ENCODE measurements around the gene PEX10.

Gene PEX10

DNA sequence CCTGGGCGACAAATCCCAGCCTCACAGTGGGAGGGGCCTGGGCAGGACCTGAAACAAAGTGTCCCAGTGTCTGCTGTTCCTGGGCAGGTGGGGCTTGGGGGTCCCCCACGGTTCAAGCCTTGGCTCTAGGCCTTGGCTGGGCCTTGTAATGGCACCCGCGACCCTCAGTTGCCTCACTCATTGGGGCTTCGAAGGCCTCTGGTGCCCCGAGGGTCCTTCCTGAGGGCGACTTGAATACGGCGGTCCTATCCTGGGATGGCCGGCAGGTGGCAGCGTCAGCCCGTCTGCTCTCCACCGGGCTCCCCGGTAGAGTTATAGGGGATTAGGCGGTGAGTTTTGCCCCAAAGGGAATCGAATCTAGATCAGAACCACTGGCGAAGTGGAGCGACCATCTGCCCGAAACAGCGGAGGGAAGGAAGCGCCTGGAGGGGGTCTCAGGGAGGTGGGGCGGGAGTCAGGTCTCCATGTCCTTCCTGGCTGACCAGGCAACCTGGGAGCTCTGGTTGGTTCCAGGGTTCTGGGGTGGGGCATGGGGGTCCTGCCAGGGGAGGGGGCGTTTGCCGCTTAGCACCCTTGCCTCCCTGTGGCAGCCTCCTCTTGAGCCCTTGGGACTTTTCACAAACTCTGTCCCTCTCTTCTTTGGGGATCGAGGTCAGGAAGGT is 2.1 kb upstream of the PEX10 start:
- peak overlapping the region; percentile 70 for H2AFZ ChIP-seq (ENCODE audit: low read length)
- H3K4me3 ChIP-seq (ENCODE audit: low read length) = peak overlapping the region; percentile 88
- no peaks in the 10 kb centered on the region for H3K36me3 ChIP-seq (replicated peaks; ENCODE audit: insufficient read depth, low read length)
- no peaks in the 10 kb centered on the region for H3K9me2 ChIP-seq (replicated peaks; ENCODE audit: insufficient read depth, low read length)
- peaks cover 25% of the 10 kb centered on the region for H3K4me1 ChIP-seq (ENCODE audit: low read length)
- peaks cover 27% of the 10 kb centered on the region for H3K27me3 ChIP-seq (replicated peaks; ENCODE audit: insufficient read depth, low read length)
- TF ChIP-seq CTCF (IDR thresholded peaks at IDR 0.05; ENCODE audit: low read length) = peak; percentile 94
- no peak for TF ChIP-seq EZH2phosphoT487 (IDR thresholded peaks at IDR 0.05; ENCODE audit: low read length)
- no peak for TF ChIP-seq EZH2 (optimal IDR thresholded peaks at IDR 0.05; ENCODE audit: low read depth, low read length)
- peak overlapping the region; percentile 92 for H3K4me2 ChIP-seq (ENCODE audit: low read depth, low read length)
- H3F3A ChIP-seq (ENCODE audit: insufficient read depth, low read length) = peaks cover 11% of the 10 kb centered on the region
- H3K9ac ChIP-seq (ENCODE audit: low read length) = peak overlapping the region; percentile 11; the same call in 1 of the 2 replicates
- no peaks in the 10 kb centered on the region for H3K9me3 ChIP-seq (replicated peaks; ENCODE audit: insufficient read depth, low read length)
- H3K79me2 ChIP-seq (ENCODE audit: low read length) = peaks cover 7% of the 10 kb centered on the region
- no peaks in the 10 kb centered on the region for H4K20me1 ChIP-seq (ENCODE audit: insufficient read depth, low read length)
- H3K27ac ChIP-seq (ENCODE audit: low read length) = peak overlapping the region; percentile 52; the same call in 1 of the 2 replicates
- DNase-seq = peak; percentile 65

DNA sequence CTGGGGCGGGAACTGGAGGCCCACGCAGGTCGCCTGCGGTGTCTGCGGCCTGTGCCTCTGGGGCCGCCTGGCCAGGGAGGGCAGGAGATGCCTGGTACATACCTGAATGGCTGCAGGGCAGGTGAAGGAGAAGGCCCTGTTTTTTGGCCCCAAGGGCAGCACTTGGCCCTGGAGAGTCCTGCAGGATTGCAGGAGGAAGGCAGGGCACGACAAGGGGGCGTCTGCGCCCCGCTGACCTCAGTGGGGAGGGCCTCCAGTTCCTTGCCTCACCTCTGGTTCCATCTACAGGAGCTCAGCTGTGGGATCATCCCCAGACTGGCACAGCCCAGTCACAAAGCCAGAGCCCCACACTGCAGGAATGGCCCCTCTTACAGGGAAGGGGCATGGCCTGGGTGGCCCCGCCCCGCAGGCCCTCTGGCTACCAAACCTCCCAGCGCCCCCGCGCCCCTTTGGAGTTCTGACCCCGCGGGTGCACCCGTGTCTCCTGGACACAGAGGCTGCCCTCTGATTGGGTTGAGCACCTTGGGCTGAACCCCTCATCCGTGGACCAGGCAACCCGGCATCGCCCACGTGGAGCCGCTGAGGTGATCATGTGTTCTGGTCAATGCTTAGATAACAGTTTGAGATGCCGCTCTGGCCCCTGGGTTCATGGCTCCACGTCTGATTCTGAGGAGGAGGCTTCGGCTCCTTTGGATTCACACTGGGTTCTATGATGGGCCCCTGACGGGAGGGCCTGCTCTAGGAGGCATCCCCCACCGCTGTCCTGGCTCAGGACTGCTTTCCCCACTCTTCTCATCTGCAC is 1.3 kb upstream of the PEX10 start:
- H3F3A ChIP-seq (ENCODE audit: insufficient read depth, low read length) = peaks cover 11% of the 10 kb centered on the region
- peak overlapping the region; percentile 85 for H3K9ac ChIP-seq (ENCODE audit: low read length)
- H3K4me1 ChIP-seq (ENCODE audit: low read length) = peaks cover 25% of the 10 kb centered on the region
- H3K79me2 ChIP-seq (ENCODE audit: low read length) = peaks cover 7% of the 10 kb centered on the region
- DNase-seq = peak; percentile 20
- H2AFZ ChIP-seq (ENCODE audit: low read length) = peak overlapping the region; percentile 70
- H3K4me2 ChIP-seq (ENCODE audit: low read depth, low read length) = peak overlapping the region; percentile 92
- peak overlapping the region; percentile 52; the same call in 1 of the 2 replicates for H3K27ac ChIP-seq (ENCODE audit: low read length)
- no peaks in the 10 kb centered on the region for H4K20me1 ChIP-seq (ENCODE audit: insufficient read depth, low read length)
- no peaks in the 10 kb centered on the region for H3K36me3 ChIP-seq (replicated peaks; ENCODE audit: insufficient read depth, low read length)
- H3K4me3 ChIP-seq (ENCODE audit: low read length) = peak overlapping the region; percentile 88
- no peaks in the 10 kb centered on the region for H3K9me2 ChIP-seq (replicated peaks; ENCODE audit: insufficient read depth, low read length)
- TF ChIP-seq EZH2 (optimal IDR thresholded peaks at IDR 0.05; ENCODE audit: low read depth, low read length) (no peak), EZH2phosphoT487 (IDR thresholded peaks at IDR 0.05; ENCODE audit: low read length) (no peak), CTCF (IDR thresholded peaks at IDR 0.05; ENCODE audit: low read length) (no peak)
- H3K27me3 ChIP-seq (replicated peaks; ENCODE audit: insufficient read depth, low read length) = peaks cover 20% of the 10 kb centered on the region
- no peaks in the 10 kb centered on the region for H3K9me3 ChIP-seq (replicated peaks; ENCODE audit: insufficient read depth, low read length)

DNA sequence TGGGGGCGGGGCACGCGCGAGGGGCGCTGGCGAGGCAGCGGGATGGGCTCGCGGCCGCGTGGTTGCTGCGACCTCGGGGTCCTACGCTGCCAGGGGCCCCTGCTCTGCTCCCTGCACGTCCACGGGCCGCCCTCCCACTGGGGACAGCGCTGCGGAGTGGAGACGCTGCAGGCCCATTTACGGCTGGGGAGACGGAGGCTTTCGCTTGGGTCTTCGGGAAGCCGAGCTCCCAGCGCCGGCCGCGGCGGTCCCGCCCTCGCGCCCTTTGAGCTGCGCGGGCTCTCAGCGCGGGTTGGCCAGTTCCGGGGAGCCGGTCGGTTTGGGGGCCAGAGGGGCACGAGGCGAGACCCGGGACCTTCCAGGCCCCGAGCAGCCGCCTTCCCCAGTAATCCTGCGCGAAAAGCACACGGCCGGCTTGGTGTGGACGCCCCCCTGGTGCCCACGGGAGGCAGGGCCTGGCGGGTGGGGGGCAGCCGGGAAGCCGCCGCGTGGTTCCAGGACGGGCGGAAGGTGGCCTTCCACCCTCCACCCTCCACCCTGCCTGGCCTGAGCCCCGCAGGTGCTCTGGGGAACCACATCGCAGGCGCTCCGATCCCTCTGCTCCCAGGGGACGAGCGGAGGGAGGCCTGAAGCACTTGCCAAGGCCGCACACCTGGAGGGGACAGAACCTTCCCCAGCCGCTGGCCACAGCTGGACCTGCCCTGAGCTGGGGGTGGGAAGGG is 570 bp upstream of the PEX10 start:
- DNase-seq = no peak
- peaks cover 7% of the 10 kb centered on the region for H3K79me2 ChIP-seq (ENCODE audit: low read length)
- TF ChIP-seq EZH2phosphoT487 (IDR thresholded peaks at IDR 0.05; ENCODE audit: low read length) = no peak
- TF ChIP-seq CTCF (IDR thresholded peaks at IDR 0.05; ENCODE audit: low read length) = no peak
- no peak for TF ChIP-seq EZH2 (optimal IDR thresholded peaks at IDR 0.05; ENCODE audit: low read depth, low read length)
- H3K9ac ChIP-seq (ENCODE audit: low read length) = peak overlapping the region; percentile 85
- H3K36me3 ChIP-seq (replicated peaks; ENCODE audit: insufficient read depth, low read length) = no peaks in the 10 kb centered on the region
- peak overlapping the region; percentile 52 for H3K27ac ChIP-seq (ENCODE audit: low read length)
- peak overlapping the region; percentile 92 for H3K4me2 ChIP-seq (ENCODE audit: low read depth, low read length)
- H3F3A ChIP-seq (ENCODE audit: insufficient read depth, low read length) = peaks cover 11% of the 10 kb centered on the region
- no peaks in the 10 kb centered on the region for H3K9me3 ChIP-seq (replicated peaks; ENCODE audit: insufficient read depth, low read length)
- peak overlapping the region; percentile 88 for H3K4me3 ChIP-seq (ENCODE audit: low read length)
- peaks cover 12% of the 10 kb centered on the region for H3K27me3 ChIP-seq (replicated peaks; ENCODE audit: insufficient read depth, low read length)
- peaks cover 25% of the 10 kb centered on the region for H3K4me1 ChIP-seq (ENCODE audit: low read length)
- H4K20me1 ChIP-seq (ENCODE audit: insufficient read depth, low read length) = no peaks in the 10 kb centered on the region
- H3K9me2 ChIP-seq (replicated peaks; ENCODE audit: insufficient read depth, low read length) = no peaks in the 10 kb centered on the region
- H2AFZ ChIP-seq (ENCODE audit: low read length) = peak overlapping the region; percentile 84
